Endothelial cell of umbilical vein (primary cell): Measurements from ENCODE around the gene FXYD3. TPM values are rescaled to one million over a fixed set of nuclear protein-coding genes. Genes with fewer than 3 reads are reported as not detected.

ENCODE experiments used
- BruUV-seq: library from RNA; stranded (reverse); fragments of 400-500 nt; replicated peaks from 2 replicates; lab custom pipeline; 2021; lab: Mats Ljungman, UMichigan
- CTCF ChIA-PET: fragments of 300-600, 350-600 bp; sonication (Branson Sonifier 250); formaldehyde crosslinking; loops from one replicate; lab custom pipeline; 2021; ENCODE audit warnings: antibody characterized with exemption, inconsistent platforms; lab: Charles Lee
- POLR2A ChIA-PET: fragments of 300-600, 350-600 bp; sonication (Branson Sonifier 250); formaldehyde crosslinking; loops from one replicate; lab custom pipeline; 2021; ENCODE audit warnings: antibody characterized with exemption, inconsistent platforms; lab: Charles Lee
- DNase-seq: peaks from one replicate; pipeline ENCODE4 v3.0.0-alpha.2; 2011; ENCODE audit warnings: low read depth, low spot score
- FAIRE-seq: peaks from 2 replicates; lab custom pipeline; 2011; peaks lifted over from hg19 to GRCh38; lab: Jason Lieb, UNC
- H2AFZ ChIP-seq: 2 replicates; pipeline ENCODE4 v1.6.0; 2012; ENCODE audit warnings: low read depth, low read length, control low read depth, inconsistent platforms
- H3K27ac ChIP-seq: 2 replicates; pipeline ENCODE4 v1.5.1; 2011; ENCODE audit warnings: low read depth, mild to moderate bottlenecking, control low read depth, low read length, moderate library complexity; ENCODE audit not compliant: insufficient read depth
- H3K27me3 ChIP-seq, 2 experiments: 2 replicates each; pipeline versions ENCODE4 v1.6.0 to v1.6.1; 2011; ENCODE audit warnings: low read length in 2 of 2, mixed read lengths in 1 of 2; ENCODE audit not compliant: control insufficient read depth in 2 of 2, insufficient read depth in 2 of 2
- H3K36me3 ChIP-seq, 2 experiments: 2 replicates in 1 of 2; 3 replicates in 1 of 2; pipeline ENCODE4 v1.5.1; 2011; ENCODE audit warnings: low read length in 2 of 2, mild to moderate bottlenecking in 1 of 2, moderate library complexity in 1 of 2; ENCODE audit not compliant: control insufficient read depth in 2 of 2, insufficient read depth in 2 of 2; ENCODE audit errors: extremely low read depth in 1 of 2
- H3K4me1 ChIP-seq: 3 replicates; pipeline ENCODE4 v1.5.1; 2011; ENCODE audit warnings: mild to moderate bottlenecking, low read length; ENCODE audit not compliant: control insufficient read depth, insufficient read depth; ENCODE audit errors: extremely low read depth
- H3K4me2 ChIP-seq: 2 replicates; pipeline ENCODE4 v1.6.1; 2011; ENCODE audit warnings: low read length, control low read depth, mixed read lengths; ENCODE audit not compliant: insufficient read depth
- H3K4me3 ChIP-seq, 3 experiments: fragments of 200-600 bp in 1 of 3; sonication (generic), shearing (Covaris generic) in 1 of 3; replicated peaks in 1 of 3; 2 replicates each; pipeline ENCODE4 v1.5.1; 2011 to 2016; ENCODE audit warnings: control low read depth in 3 of 3, low read length in 3 of 3, mild to moderate bottlenecking in 2 of 3, inconsistent platforms in 1 of 3, low read depth in 1 of 3, moderate library complexity in 1 of 3; ENCODE audit not compliant: insufficient read depth in 1 of 3
- H3K79me2 ChIP-seq: 2 replicates; pipeline ENCODE4 v1.6.0; 2012; ENCODE audit warnings: low read length, inconsistent platforms; ENCODE audit not compliant: control insufficient read depth, insufficient read depth
- H3K9ac ChIP-seq: replicated peaks from 2 replicates; pipeline ENCODE3; 2011; ENCODE audit warnings: low read length, control low read depth; ENCODE audit not compliant: insufficient read depth; ENCODE audit errors: extremely low read depth
- H3K9me1 ChIP-seq: replicated peaks from 3 replicates; pipeline ENCODE4 v1.6.0; 2011; ENCODE audit warnings: mild to moderate bottlenecking, low read length; ENCODE audit not compliant: control insufficient read depth, insufficient read depth; ENCODE audit errors: extremely low read depth
- H3K9me3 ChIP-seq: replicated peaks from 2 replicates; pipeline ENCODE4 v1.5.1; 2012; ENCODE audit warnings: low read length, inconsistent platforms; ENCODE audit not compliant: control insufficient read depth, insufficient read depth
- H4K20me1 ChIP-seq: replicated peaks from 2 replicates; pipeline ENCODE3; 2011; ENCODE audit warnings: mild to moderate bottlenecking, low read length; ENCODE audit not compliant: control insufficient read depth, insufficient read depth; ENCODE audit errors: extremely low read depth
- EZH2 ChIP-seq: IDR thresholded peaks from 2 replicates; pipeline ENCODE4 v1.6.1; 2012; ENCODE audit warnings: borderline replicate concordance, low read depth, mild to moderate bottlenecking, moderate library complexity, low read length, inconsistent platforms; ENCODE audit not compliant: severe bottlenecking
- FOS ChIP-seq: IDR thresholded peaks from 2 replicates; pipeline ENCODE4 v1.6.1; 2011; ENCODE audit warnings: mild to moderate bottlenecking, low read length, moderate library complexity, borderline replicate concordance; ENCODE audit not compliant: insufficient read depth
- GATA2 ChIP-seq: IDR thresholded peaks from 2 replicates; pipeline ENCODE4 v1.7.0; 2011; ENCODE audit warnings: low read depth, mild to moderate bottlenecking, moderate library complexity, mixed read lengths, low read length; ENCODE audit not compliant: insufficient read length, insufficient read depth
- JUN ChIP-seq: IDR thresholded peaks from 2 replicates; pipeline ENCODE4 v1.6.1; 2011; ENCODE audit warnings: borderline replicate concordance, low read depth; ENCODE audit not compliant: insufficient read length, insufficient read depth
- MYC ChIP-seq: IDR thresholded peaks from one replicate; pipeline ENCODE4 v1.6.1; 2011; ENCODE audit warnings: mild to moderate bottlenecking, low read depth, low read length
- POLR2A ChIP-seq: IDR thresholded peaks from 2 replicates; pipeline ENCODE4 v1.6.1; 2012; ENCODE audit warnings: low read depth, mild to moderate bottlenecking, control low read depth, low read length
- POLR2AphosphoS5 ChIP-seq: IDR thresholded peaks from 2 replicates; pipeline ENCODE4 v1.6.1; 2012; ENCODE audit warnings: low read depth, mild to moderate bottlenecking, control low read depth, low read length, moderate library complexity; ENCODE audit not compliant: insufficient read depth
- dilution Hi-C: fragments of 300-500 bp; cut with MboI; formaldehyde crosslinking; loops from one replicate; pipeline ENCODE4 v1.15.0; 2019; ENCODE audit warnings: low sequenced_read_pairs; ENCODE audit not compliant: extremely low pct_ligation_motif_present
- intact Hi-C: fragments of 100-400 bp; cut with micrococcal nuclease; formaldehyde crosslinking; loops from one replicate; pipeline ENCODE4 v1.10.0; 2022
- polyA plus RNA-seq, 4 experiments: library from polyadenylated mRNA; depleted of rRNA in 3 of 4; stranded (reverse) in 3 of 4; unstranded in 1 of 4; fragments of >200 nt; gene quantifications; 2 replicates each; pipeline versions ENCODE4 v1.2.1 to v1.2.3, GENCODE V29; 2011 to 2012; ENCODE audit warnings: missing spikeins in 1 of 4
- total RNA-seq: library from RNA; stranded (reverse); gene quantifications from 2 replicates; pipeline ENCODE4 v1.2.3, GENCODE V29; 2021
- TF ChIP-seq, protein P1 (sequence below): IDR thresholded peaks from 2 replicates; pipeline ENCODE4 v1.6.1; 2011; ENCODE audit not compliant: insufficient read depth, insufficient read length
- TF ChIP-seq, protein P2 (sequence below), 2 donors: IDR thresholded peaks; 1 replicate in 1 of 2; 2 replicates in 1 of 2; pipeline ENCODE4 v1.5.1; 2011; ENCODE audit warnings: low read length in 2 of 2, mild to moderate bottlenecking in 2 of 2, moderate library complexity in 2 of 2, control low read depth in 1 of 2, inconsistent platforms in 1 of 2, low read depth in 1 of 2; ENCODE audit not compliant: insufficient read depth in 1 of 2; ENCODE audit errors: extremely low read depth in 1 of 2

Gene FXYD3
- total and polyA plus RNA-seq, 2 donors (not counting 3 experiments of a cell fraction or from before 2014, with no cell fraction given) = not detected

DNA sequence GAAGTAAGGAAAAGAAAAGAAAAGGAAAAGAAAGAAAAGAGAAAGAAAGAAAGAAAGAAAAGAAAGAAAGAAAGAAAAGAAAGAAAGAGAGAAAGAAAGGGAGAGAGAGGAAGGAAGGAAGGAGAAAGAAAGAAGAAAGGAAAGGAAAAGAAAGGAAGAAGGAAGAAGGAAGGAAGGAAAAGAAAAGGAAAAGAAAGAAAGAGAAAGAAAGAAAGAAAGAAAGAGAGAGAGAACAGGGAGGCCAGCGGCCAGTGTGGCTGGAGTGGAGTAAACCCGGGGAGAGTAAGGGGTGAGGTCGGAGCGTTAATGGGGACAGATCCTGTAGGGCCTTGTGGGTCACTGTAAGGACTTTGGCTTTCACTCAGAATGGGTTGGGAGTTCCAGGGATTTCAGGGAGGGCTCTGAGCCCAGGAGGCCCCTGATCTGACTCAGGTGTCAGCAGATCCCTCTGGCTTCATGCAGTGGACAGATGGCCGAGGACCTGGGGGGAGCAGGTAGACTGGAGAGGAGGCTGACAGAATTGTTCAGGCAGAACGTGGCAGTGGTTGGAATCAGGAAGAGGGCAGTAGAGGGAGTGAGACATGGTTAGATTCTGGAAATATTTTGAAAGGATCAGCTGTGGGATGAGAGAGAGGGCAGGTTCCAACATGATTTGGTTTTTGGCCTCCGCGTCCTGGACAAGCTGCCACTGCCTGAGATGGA, 19.8 kb upstream of the FXYD3 start:
- Histone ChIP-seq H3K36me3 (no peaks in the 10 kb centered on the region), H3K9me1 (no peaks in the 10 kb centered on the region), H2AFZ (no peak overlapping the region), H3K9me3 (no peaks in the 10 kb centered on the region), H4K20me1 (no peaks in the 10 kb centered on the region), H3K4me1 (no peaks in the 10 kb centered on the region), H3K4me3 (no peak overlapping the region), H3K27ac (no peak overlapping the region), H3K4me2 (no peak overlapping the region), H3K27me3 (no peaks in the 10 kb centered on the region), H3K79me2 (no peaks in the 10 kb centered on the region), H3K9ac (no peak overlapping the region)
- ChIA-PET CTCF (no interaction called here), POLR2A (no interaction called here)
- FAIRE-seq (no peak), DNase-seq (no peak)
- dilution Hi-C loops (no loop called here), intact Hi-C loops (no loop called here)
- no peak for TF ChIP-seq EZH2
- no peak for TF ChIP-seq FOS
- no peak for TF ChIP-seq POLR2A
- no peak for TF ChIP-seq MYC
- no peak for TF ChIP-seq GATA2
- TF ChIP-seq, protein P1, sequence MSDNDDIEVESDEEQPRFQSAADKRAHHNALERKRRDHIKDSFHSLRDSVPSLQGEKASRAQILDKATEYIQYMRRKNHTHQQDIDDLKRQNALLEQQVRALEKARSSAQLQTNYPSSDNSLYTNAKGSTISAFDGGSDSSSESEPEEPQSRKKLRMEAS = no peak
- no peak for TF ChIP-seq POLR2AphosphoS5
- TF ChIP-seq JUN = no peak
- TF ChIP-seq, protein P2, sequence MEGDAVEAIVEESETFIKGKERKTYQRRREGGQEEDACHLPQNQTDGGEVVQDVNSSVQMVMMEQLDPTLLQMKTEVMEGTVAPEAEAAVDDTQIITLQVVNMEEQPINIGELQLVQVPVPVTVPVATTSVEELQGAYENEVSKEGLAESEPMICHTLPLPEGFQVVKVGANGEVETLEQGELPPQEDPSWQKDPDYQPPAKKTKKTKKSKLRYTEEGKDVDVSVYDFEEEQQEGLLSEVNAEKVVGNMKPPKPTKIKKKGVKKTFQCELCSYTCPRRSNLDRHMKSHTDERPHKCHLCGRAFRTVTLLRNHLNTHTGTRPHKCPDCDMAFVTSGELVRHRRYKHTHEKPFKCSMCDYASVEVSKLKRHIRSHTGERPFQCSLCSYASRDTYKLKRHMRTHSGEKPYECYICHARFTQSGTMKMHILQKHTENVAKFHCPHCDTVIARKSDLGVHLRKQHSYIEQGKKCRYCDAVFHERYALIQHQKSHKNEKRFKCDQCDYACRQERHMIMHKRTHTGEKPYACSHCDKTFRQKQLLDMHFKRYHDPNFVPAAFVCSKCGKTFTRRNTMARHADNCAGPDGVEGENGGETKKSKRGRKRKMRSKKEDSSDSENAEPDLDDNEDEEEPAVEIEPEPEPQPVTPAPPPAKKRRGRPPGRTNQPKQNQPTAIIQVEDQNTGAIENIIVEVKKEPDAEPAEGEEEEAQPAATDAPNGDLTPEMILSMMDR (IDR thresholded peaks at IDR 0.05; ENCODE audit: extremely low read depth in 1 of 2, insufficient read depth in 1 of 2, low read depth in 1 of 2, low read length in 2 of 2) = no peak
- BruUV-seq = no TSS peak
